ENCODE measurements around the gene PRODH2.

PRODH2 gene, protein sequence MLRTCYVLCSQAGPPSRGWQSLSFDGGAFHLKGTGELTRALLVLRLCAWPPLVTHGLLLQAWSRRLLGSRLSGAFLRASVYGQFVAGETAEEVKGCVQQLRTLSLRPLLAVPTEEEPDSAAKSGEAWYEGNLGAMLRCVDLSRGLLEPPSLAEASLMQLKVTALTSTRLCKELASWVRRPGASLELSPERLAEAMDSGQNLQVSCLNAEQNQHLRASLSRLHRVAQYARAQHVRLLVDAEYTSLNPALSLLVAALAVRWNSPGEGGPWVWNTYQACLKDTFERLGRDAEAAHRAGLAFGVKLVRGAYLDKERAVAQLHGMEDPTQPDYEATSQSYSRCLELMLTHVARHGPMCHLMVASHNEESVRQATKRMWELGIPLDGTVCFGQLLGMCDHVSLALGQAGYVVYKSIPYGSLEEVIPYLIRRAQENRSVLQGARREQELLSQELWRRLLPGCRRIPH

GRCh38 chr19:35812220-35813042 lies at the start of gene PRODH2:
TSS of gene PRODH2 (minus strand) at chr19:35812845. CDS start at chr19:35812805, 40 bp downstream.
- DNase-seq (ENCODE audit: low read depth): no peak
- no peak within 1 kb of the TSS for H3K4me3 ChIP-seq (ENCODE audit: low read depth, low read length)
- TF ChIP-seq, protein P1, sequence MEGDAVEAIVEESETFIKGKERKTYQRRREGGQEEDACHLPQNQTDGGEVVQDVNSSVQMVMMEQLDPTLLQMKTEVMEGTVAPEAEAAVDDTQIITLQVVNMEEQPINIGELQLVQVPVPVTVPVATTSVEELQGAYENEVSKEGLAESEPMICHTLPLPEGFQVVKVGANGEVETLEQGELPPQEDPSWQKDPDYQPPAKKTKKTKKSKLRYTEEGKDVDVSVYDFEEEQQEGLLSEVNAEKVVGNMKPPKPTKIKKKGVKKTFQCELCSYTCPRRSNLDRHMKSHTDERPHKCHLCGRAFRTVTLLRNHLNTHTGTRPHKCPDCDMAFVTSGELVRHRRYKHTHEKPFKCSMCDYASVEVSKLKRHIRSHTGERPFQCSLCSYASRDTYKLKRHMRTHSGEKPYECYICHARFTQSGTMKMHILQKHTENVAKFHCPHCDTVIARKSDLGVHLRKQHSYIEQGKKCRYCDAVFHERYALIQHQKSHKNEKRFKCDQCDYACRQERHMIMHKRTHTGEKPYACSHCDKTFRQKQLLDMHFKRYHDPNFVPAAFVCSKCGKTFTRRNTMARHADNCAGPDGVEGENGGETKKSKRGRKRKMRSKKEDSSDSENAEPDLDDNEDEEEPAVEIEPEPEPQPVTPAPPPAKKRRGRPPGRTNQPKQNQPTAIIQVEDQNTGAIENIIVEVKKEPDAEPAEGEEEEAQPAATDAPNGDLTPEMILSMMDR (IDR thresholded peaks at IDR 0.05; ENCODE audit: insufficient read depth, low read depth, low read length, missing control alignments): no peak

- DNase-seq (ENCODE audit: low read depth): no peak
- TF ChIP-seq, protein P1 (IDR thresholded peaks at IDR 0.05; ENCODE audit: insufficient read depth, low read depth, low read length, missing control alignments): no peak
- H3K4me3 ChIP-seq (ENCODE audit: low read depth, low read length): no peak overlapping the region
Observed at GRCh38 chr19:35861640-35862160, 49.1 kb upstream of the PRODH2 start.

DNA sequence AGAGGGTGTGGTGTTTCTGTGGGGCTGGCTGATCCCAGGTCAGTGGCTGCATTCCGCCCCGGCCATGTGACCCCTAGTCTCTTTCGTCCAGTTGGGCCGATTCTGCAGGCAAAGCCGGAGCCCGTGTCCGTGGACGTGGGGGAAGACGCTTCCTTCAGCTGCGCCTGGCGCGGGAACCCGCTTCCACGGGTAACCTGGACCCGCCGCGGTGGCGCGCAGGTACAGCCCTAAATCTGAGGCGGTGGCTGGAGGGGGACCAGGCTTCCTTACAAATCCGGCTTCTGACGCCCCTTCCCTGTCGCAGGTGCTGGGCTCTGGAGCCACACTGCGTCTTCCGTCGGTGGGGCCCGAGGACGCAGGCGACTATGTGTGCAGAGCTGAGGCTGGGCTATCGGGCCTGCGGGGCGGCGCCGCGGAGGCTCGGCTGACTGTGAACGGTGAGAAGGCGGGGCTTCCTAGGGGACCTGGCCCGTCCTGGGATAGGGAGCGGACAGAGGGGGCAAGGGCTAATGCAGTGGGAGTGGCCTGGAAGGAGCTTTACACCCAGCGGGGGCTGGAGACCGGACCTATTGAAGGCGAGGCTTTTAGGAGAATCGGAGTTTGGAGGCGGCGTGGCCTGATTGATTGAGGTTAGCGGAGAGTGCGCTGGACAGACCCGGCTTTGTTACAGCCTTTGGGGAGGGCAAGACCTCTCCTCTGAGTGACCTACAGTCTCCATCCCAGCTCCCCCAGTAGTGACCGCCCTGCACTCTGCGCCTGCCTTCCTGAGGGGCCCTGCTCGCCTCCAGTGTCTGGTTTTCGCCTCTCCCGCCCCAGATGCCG lies 48.4 kb upstream of the PRODH2 start:
- TF ChIP-seq, protein P1 (IDR thresholded peaks at IDR 0.05; ENCODE audit: insufficient read depth, low read depth, low read length, missing control alignments): no peak
- no peak overlapping the region for H3K4me3 ChIP-seq (ENCODE audit: low read depth, low read length)
- DNase-seq (ENCODE audit: low read depth): no peak

DNA sequence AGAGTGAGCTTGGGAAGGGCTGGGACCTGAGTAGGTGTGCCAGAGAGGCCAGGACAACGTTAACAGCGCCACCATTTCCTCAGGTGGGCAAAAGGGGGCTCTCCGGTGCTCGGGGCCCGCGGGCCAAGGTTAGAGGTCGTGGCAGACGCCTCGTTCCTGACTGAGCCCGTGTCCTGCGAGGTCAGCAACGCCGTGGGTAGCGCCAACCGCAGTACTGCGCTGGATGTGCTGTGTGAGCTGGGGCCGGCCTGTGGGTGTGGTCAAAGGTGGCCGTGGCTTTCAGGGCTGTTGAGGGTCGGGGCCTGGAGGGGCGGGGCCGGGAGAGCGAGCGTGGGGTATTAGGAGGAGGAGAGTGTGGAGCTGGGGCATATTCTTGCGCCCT lies 47.8 kb upstream of the PRODH2 start:
- no peak overlapping the region for H3K4me3 ChIP-seq (ENCODE audit: low read depth, low read length)
- no peak for DNase-seq (ENCODE audit: low read depth)
- TF ChIP-seq, protein P1 (IDR thresholded peaks at IDR 0.05; ENCODE audit: insufficient read depth, low read depth, low read length, missing control alignments): no peak

DNA sequence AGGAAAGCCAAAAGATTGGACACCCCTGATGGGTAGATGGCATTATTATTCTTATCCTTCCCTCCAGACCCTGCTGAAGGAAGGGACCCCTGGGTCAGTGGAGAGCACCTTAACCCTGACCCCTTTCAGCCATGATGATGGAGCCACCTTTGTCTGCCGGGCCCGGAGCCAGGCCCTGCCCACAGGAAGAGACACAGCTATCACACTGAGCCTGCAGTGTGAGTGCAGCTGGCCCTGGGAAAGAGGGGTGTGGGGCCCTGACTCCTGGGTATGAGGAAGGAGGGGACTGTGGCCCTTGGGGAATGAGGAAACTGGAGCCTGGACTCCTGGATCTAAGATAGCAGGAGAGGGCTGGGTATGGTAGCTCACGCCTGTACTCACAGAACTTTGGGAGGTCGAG lies 46.8 kb upstream of the PRODH2 start:
- no peak overlapping the region for H3K4me3 ChIP-seq (ENCODE audit: low read depth, low read length)
- TF ChIP-seq, protein P1 (IDR thresholded peaks at IDR 0.05; ENCODE audit: insufficient read depth, low read depth, low read length, missing control alignments): no peak
- no peak for DNase-seq (ENCODE audit: low read depth)

DNA sequence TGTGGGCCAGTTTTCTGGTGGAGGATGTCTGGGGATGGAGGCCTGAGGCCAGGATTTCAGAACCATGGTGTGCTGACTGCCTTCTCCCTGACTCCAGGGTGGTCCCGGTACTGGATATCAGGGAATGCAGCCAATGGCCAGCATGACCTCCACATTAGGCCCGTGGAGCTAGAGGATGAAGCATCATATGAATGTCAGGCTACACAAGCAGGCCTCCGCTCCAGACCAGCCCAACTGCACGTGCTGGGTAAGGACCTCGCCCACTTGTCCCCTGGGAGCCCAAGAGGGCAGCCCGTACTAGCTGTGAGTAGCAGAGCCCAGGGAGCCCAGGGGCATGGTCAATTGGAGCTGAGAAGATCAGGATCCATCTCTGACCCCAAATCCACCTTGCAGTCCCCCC lies 45.7 kb upstream of the PRODH2 start:
- TF ChIP-seq, protein P1 (IDR thresholded peaks at IDR 0.05; ENCODE audit: insufficient read depth, low read depth, low read length, missing control alignments): no peak

More for the DNA sequence above, 45.7 kb upstream of the PRODH2 start:
- H3K4me3 ChIP-seq (ENCODE audit: low read depth, low read length): no peak overlapping the region
- DNase-seq (ENCODE audit: low read depth): no peak
